ENCODE data around the gene IGFBP2.

DNA sequence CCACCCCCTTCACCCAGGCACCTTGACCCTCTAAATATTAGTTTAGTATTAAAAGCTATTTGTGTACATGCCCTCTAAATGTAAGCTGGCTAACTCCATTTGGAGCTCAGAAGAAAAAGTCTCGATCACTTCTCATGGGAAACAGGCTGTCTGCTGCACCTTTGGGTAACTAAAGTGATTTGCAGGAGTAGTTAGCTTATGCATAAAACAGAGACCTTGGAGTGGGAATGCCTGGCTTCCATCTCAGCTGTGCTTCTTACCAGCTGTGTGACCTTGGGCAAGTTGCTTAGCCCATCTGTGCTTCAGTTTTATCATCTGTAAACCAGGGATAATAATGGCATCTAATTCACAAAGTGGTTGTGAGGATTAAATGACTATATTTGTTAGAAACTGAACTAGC lies 29.9 kb downstream of the IGFBP2 start:
- no peak for TF ChIP-seq CTCF (IDR thresholded peaks at IDR 0.05; ENCODE audit: poor library complexity)
- no peak for TF ChIP-seq EZH2 (IDR thresholded peaks at IDR 0.05; ENCODE audit: borderline replicate concordance)
